H1 (cell line): ENCODE results near the gene LHPP. TPM values are rescaled to one million over a fixed set of nuclear protein-coding genes. Genes with fewer than 3 reads are reported as not detected.

Source experiments
- CTCF ChIA-PET: fragments of 300-600 bp; sonication (Branson Sonifier 250); formaldehyde crosslinking; loops from one replicate; lab custom pipeline; 2021; ENCODE audit not compliant: partially characterized antibody; lab: Charles Lee
- POLR2A ChIA-PET: fragments of 300-600 bp; sonication (Branson Sonifier 250); formaldehyde crosslinking; loops from one replicate; lab custom pipeline; 2021; ENCODE audit warnings: inconsistent platforms; ENCODE audit not compliant: partially characterized antibody; lab: Charles Lee
- DNase-seq, 2 experiments: peaks; one replicate each; pipeline versions ENCODE4 v3.0.0 to v3.0.0-alpha.2; 2010 to 2022; ENCODE audit warnings: low spot score in 2 of 2, low read depth in 1 of 2, mixed read lengths in 1 of 2
- FAIRE-seq: peaks from 2 replicates; lab custom pipeline; 2011; peaks lifted over from hg19 to GRCh38; lab: Jason Lieb, UNC
- H2AFZ ChIP-seq: 2 replicates; pipeline ENCODE4 v1.8.1; 2012; ENCODE audit warnings: low read length, inconsistent platforms
- H2AK5ac ChIP-seq: 2 replicates; pipeline ENCODE4 v1.6.1; 2013; ENCODE audit warnings: low read depth, low read length
- H2BK120ac ChIP-seq: replicated peaks from 2 replicates; pipeline ENCODE3; 2013; ENCODE audit warnings: low read depth, low read length, inconsistent platforms
- H2BK12ac ChIP-seq: 2 replicates; pipeline ENCODE4 v1.6.1; 2013; ENCODE audit warnings: low read depth, low read length
- H2BK15ac ChIP-seq: 2 replicates; pipeline ENCODE4 v1.6.1; 2013; ENCODE audit warnings: low read length
- H2BK20ac ChIP-seq: 2 replicates; pipeline ENCODE4 v1.6.1; 2013; ENCODE audit warnings: low read length
- H2BK5ac ChIP-seq: 2 replicates; pipeline ENCODE4 v1.6.1; 2013; ENCODE audit warnings: low read depth, low read length
- H3K14ac ChIP-seq: 2 replicates; pipeline ENCODE4 v1.6.1; 2013; ENCODE audit warnings: inconsistent platforms; ENCODE audit not compliant: insufficient read length
- H3K18ac ChIP-seq: 2 replicates; pipeline ENCODE4 v1.6.1; 2013; ENCODE audit warnings: low read length; ENCODE audit errors: extremely low read depth
- H3K23ac ChIP-seq: 2 replicates; pipeline ENCODE4 v1.6.1; 2013; ENCODE audit warnings: inconsistent platforms; ENCODE audit not compliant: insufficient read length
- H3K23me2 ChIP-seq: 2 replicates; pipeline ENCODE4 v1.6.1; 2013; ENCODE audit warnings: low read depth, low read length
- H3K27ac ChIP-seq: 2 replicates; pipeline ENCODE4 v1.6.1; 2011; ENCODE audit warnings: low read depth, low read length, inconsistent platforms
- H3K27me3 ChIP-seq, 4 experiments: replicated peaks in 1 of 4; 1 replicate in 1 of 4; 2 replicates in 3 of 4; pipeline versions ENCODE4 v1.6.1 to v1.8.1; 2011 to 2013; ENCODE audit warnings: low read length in 3 of 4, mild to moderate bottlenecking in 3 of 4, inconsistent platforms in 2 of 4, mixed read lengths in 2 of 4, moderate library complexity in 1 of 4; ENCODE audit not compliant: control insufficient read depth in 3 of 4, insufficient read depth in 3 of 4; ENCODE audit errors: extremely low read depth in 1 of 4
- H3K36me3 ChIP-seq, 4 experiments: 2 replicates each; pipeline versions ENCODE4 v1.6.1 to v1.8.1; 2011 to 2013; ENCODE audit warnings: mild to moderate bottlenecking in 4 of 4, low read length in 3 of 4, moderate library complexity in 2 of 4, control low read depth in 1 of 4, inconsistent platforms in 1 of 4; ENCODE audit not compliant: insufficient read depth in 4 of 4, control insufficient read depth in 2 of 4
- H3K4ac ChIP-seq: replicated peaks from 2 replicates; pipeline ENCODE3; 2013; ENCODE audit warnings: low read length, low read depth, mixed read lengths, inconsistent platforms; ENCODE audit not compliant: insufficient read length
- H3K4me1 ChIP-seq, 4 experiments: replicated peaks in 1 of 4; 1 replicate in 1 of 4; 2 replicates in 3 of 4; pipeline versions ENCODE4 v1.6.1 to v1.8.1; 2011 to 2013; ENCODE audit warnings: low read length in 3 of 4, inconsistent platforms in 2 of 4, mixed read lengths in 1 of 4; ENCODE audit not compliant: insufficient read depth in 4 of 4, control insufficient read depth in 3 of 4
- H3K4me2 ChIP-seq, 2 experiments: 2 replicates each; pipeline versions ENCODE4 v1.6.1 to v1.8.1; 2011 to 2013; ENCODE audit warnings: low read depth in 2 of 2, low read length in 2 of 2, control low read depth in 1 of 2, inconsistent platforms in 1 of 2, mild to moderate bottlenecking in 1 of 2; ENCODE audit not compliant: insufficient read depth in 1 of 2
- H3K4me3 ChIP-seq, 4 experiments: fragments of 200-600, 300-600 bp in 1 of 4; sonication (generic), shearing (Covaris generic), sonication (Bioruptor Twin) in 1 of 4; 2 replicates each; pipeline versions ENCODE4 v1.5.1 to v1.8.1; 2011 to 2016; ENCODE audit warnings: low read length in 4 of 4, low read depth in 3 of 4, control low read depth in 2 of 4, inconsistent platforms in 2 of 4, mild to moderate bottlenecking in 2 of 4, mixed read lengths in 1 of 4, moderate library complexity in 1 of 4; ENCODE audit not compliant: insufficient read depth in 2 of 4; ENCODE audit errors: extremely low read depth in 1 of 4
- H3K56ac ChIP-seq: replicated peaks from 2 replicates; pipeline ENCODE3; 2013; ENCODE audit warnings: low read depth, mild to moderate bottlenecking, mixed read lengths, low read length, inconsistent platforms; ENCODE audit not compliant: insufficient read length
- H3K79me1 ChIP-seq: 2 replicates; pipeline ENCODE4 v1.6.1; 2013; ENCODE audit warnings: low read depth, low read length, control low read depth
- H3K79me2 ChIP-seq, 2 experiments: 2 replicates each; pipeline versions ENCODE4 v1.6.1 to v1.8.1; 2012 to 2013; ENCODE audit warnings: low read length in 2 of 2, mild to moderate bottlenecking in 2 of 2, inconsistent platforms in 1 of 2; ENCODE audit not compliant: insufficient read depth in 2 of 2, control insufficient read depth in 1 of 2
- H3K9ac ChIP-seq, 4 experiments: replicated peaks in 1 of 4; 1 replicate in 1 of 4; 2 replicates in 3 of 4; pipeline versions ENCODE4 v1.6.1 to v1.8.1; 2011 to 2013; ENCODE audit warnings: low read depth in 3 of 4, low read length in 3 of 4, control low read depth in 2 of 4, mild to moderate bottlenecking in 2 of 4, moderate library complexity in 2 of 4, inconsistent platforms in 1 of 4; ENCODE audit errors: extremely low read depth in 1 of 4
- H3K9me3 ChIP-seq, 2 experiments: 2 replicates each; pipeline versions ENCODE4 v1.6.1 to v1.8.1; 2012 to 2013; ENCODE audit warnings: mild to moderate bottlenecking in 2 of 2, moderate library complexity in 2 of 2, control low read depth in 1 of 2, inconsistent platforms in 1 of 2, low read depth in 1 of 2, low read length in 1 of 2, mixed read lengths in 1 of 2; ENCODE audit not compliant: insufficient read depth in 2 of 2
- H4K20me1 ChIP-seq, 2 experiments: replicated peaks in 1 of 2; 2 replicates each; pipeline versions ENCODE3 to v1.8.1; 2011 to 2013; ENCODE audit warnings: inconsistent platforms in 2 of 2, low read length in 2 of 2, mild to moderate bottlenecking in 1 of 2; ENCODE audit not compliant: insufficient read depth in 2 of 2, control insufficient read depth in 1 of 2
- H4K5ac ChIP-seq: 2 replicates; pipeline ENCODE4 v1.6.1; 2013; ENCODE audit warnings: low read length, low read depth, mixed read lengths, inconsistent platforms; ENCODE audit not compliant: insufficient read length
- H4K8ac ChIP-seq: 2 replicates; pipeline ENCODE4 v1.8.0; 2013; ENCODE audit warnings: mild to moderate bottlenecking, moderate library complexity, low read length, inconsistent platforms; ENCODE audit not compliant: insufficient read depth; ENCODE audit errors: extremely low read depth
- H4K91ac ChIP-seq: replicated peaks from 2 replicates; pipeline ENCODE3; 2013; ENCODE audit warnings: low read length, mixed read lengths, inconsistent platforms; ENCODE audit not compliant: insufficient read length
- EZH2 ChIP-seq: fragments of 200-600 bp; sonication (generic); IDR thresholded peaks from 2 replicates; pipeline ENCODE4 v1.7.1; 2012; ENCODE audit warnings: low read depth, mild to moderate bottlenecking, moderate library complexity, low read length, inconsistent platforms; ENCODE audit not compliant: severe bottlenecking
- HDAC2 ChIP-seq, 2 experiments: fragments of 300-600 bp in 1 of 2; sonication (generic) in 1 of 2; IDR thresholded peaks; 2 replicates each; pipeline ENCODE4 v1.6.1; 2011 to 2012; ENCODE audit warnings: low read depth in 2 of 2, low read length in 2 of 2, mild to moderate bottlenecking in 2 of 2, moderate library complexity in 2 of 2, borderline replicate concordance in 1 of 2, inconsistent platforms in 1 of 2
- PHF8 ChIP-seq: fragments of 200-600 bp; sonication (generic); conservative IDR thresholded peaks from 2 replicates; pipeline ENCODE4 v1.7.1; 2012; ENCODE audit warnings: low read depth, mild to moderate bottlenecking, inconsistent platforms, low read length, moderate library complexity
- RFX5 ChIP-seq: IDR thresholded peaks from 2 replicates; pipeline ENCODE4 v1.6.1; 2011; ENCODE audit warnings: low read depth, low read length, improper control_type of control experiment, borderline replicate concordance
- RNF2 ChIP-seq: fragments of 200-900, 300-1000 bp; sonication (generic); IDR thresholded peaks from 2 replicates; pipeline ENCODE4 v1.7.1; 2016; ENCODE audit warnings: borderline replicate concordance, low read depth, mild to moderate bottlenecking, antibody characterized with exemption, low read length; ENCODE audit not compliant: poor library complexity, severe bottlenecking; ENCODE audit errors: missing control alignments
- SAP30 ChIP-seq: fragments of 300-600 bp; sonication (generic); IDR thresholded peaks from 2 replicates; pipeline ENCODE4 v1.7.1; 2012; ENCODE audit warnings: low read length, moderate library complexity, mild to moderate bottlenecking, inconsistent platforms; ENCODE audit not compliant: insufficient read depth, insufficient replicate concordance
- SIN3A ChIP-seq, 2 experiments: IDR thresholded peaks in 1 of 2; conservative IDR thresholded peaks in 1 of 2; 2 replicates each; pipeline ENCODE4 v1.6.1; 2011 to 2012; ENCODE audit warnings: low read length in 2 of 2, improper control_type of control experiment in 1 of 2, low read depth in 1 of 2, mild to moderate bottlenecking in 1 of 2
- SIRT6 ChIP-seq: IDR thresholded peaks from one replicate; pipeline ENCODE4 v1.7.1; 2012; ENCODE audit warnings: low read length, inconsistent platforms
- SP1 ChIP-seq: IDR thresholded peaks from 2 replicates; pipeline ENCODE4 v1.6.1; 2011; ENCODE audit warnings: low read depth, low read length
- SP4 ChIP-seq: IDR thresholded peaks from 2 replicates; pipeline ENCODE4 v1.6.1; 2012; ENCODE audit warnings: low read length, inconsistent platforms
- SRF ChIP-seq: IDR thresholded peaks from 2 replicates; pipeline ENCODE4 v1.6.1; 2011; ENCODE audit warnings: mild to moderate bottlenecking, low read depth, low read length, moderate library complexity
- WGBS, 2 experiments: shearing (Covaris generic) in 1 of 2; methylation state at CpG; one replicate each; pipeline versions ENCODE4 v1.1.6 to v1.1.7; 2013 to 2015; ENCODE audit warnings: low lambda C conversion rate in 2 of 2, mixed read lengths in 2 of 2, inconsistent platforms in 1 of 2, low coverage in 1 of 2, missing lambda C conversion rate in 1 of 2; ENCODE audit not compliant: insufficient replicate concordance in 2 of 2, insufficient coverage in 1 of 2, insufficient read length in 1 of 2; ENCODE audit errors: extremely low coverage in 1 of 2, missing lambda C conversion rate in 1 of 2; 5-methylcytosine and 5-hydroxymethylcytosine counted together
- polyA plus RNA-seq, 7 experiments: library from polyadenylated mRNA; depleted of rRNA in 3 of 7; stranded (reverse) in 5 of 7; unstranded in 2 of 7; fragments of >200 nt in 5 of 7; fragments of 200-250 nt in 2 of 7; gene quantifications; 1 replicate in 5 of 7; 2 replicates in 1 of 7; 4 replicates in 1 of 7; pipeline versions ENCODE4 v1.2.1 to v1.2.3, GENCODE V29; 2011 to 2013; ENCODE audit warnings: missing spikeins in 2 of 7, mixed read lengths in 2 of 7
- total RNA-seq: library from RNA; stranded (reverse); fragmentation: NEBNext Ultra II Directional; extraction: Animal tissue kit (Norgen Biotek cat#: 25700); gene quantifications from 2 replicates; pipeline ENCODE4 v1.2.1, GENCODE V29; 2021
- TF ChIP-seq, protein P1 (sequence below): IDR thresholded peaks from 2 replicates; pipeline ENCODE4 v1.6.1; 2011; ENCODE audit warnings: low read depth, mild to moderate bottlenecking, low read length; ENCODE audit not compliant: insufficient read depth

Gene LHPP
- total and polyA plus RNA-seq, 2 of the 8 experiments (the other 6 are each of a cell fraction or from before 2014, with no cell fraction given): 26.0 to 45.0 TPM

DNA sequence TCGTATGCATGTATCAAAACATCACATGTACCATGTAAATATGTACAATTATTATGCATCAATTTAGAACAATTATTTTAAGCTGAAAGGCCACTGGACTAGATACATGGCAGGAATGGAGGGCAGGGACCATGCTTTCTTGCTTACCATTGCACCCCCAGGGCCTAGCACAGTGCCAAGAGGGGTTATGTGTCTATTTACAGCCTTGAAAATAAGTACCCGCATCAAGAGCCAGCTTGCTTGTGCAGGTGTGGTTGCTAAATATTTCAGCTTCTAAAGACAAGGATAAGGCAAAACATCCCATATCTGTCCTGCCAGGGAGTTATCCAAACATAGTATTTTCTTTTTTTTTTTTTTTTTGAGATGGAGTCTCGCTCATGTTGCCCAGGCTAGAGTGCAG lies 28.2 kb upstream of the LHPP start:
- H3K9me3 ChIP-seq: no peaks in the 10 kb centered on the region
- no peak overlapping the region for H2BK12ac ChIP-seq
- no peak overlapping the region for H3K23ac ChIP-seq
- ChIA-PET CTCF (interaction anchor here (0.6 kb wide), 1 partner anchor 413 kb away, joined by 3 read pairs; no protein-coding TSS in a partner anchor), POLR2A (interaction anchor here (0.6 to 3.6 kb wide), 2 partner anchors 11 to 15 kb away, joined by 3 to 17 read pairs; partner anchors contain the start of gene OAT)
- H3K27me3 ChIP-seq: no peaks in the 10 kb centered on the region
- H3K27ac ChIP-seq: no peak overlapping the region
- H3K14ac ChIP-seq: no peak overlapping the region
- H3K56ac ChIP-seq: no peak overlapping the region
- no peak overlapping the region for H4K8ac ChIP-seq
- H3K18ac ChIP-seq: no peak overlapping the region
- H3K79me1 ChIP-seq: no peaks in the 10 kb centered on the region
- no peak overlapping the region for H3K9ac ChIP-seq
- no peak overlapping the region for H2BK5ac ChIP-seq
- no peak overlapping the region for H4K5ac ChIP-seq
- H2BK120ac ChIP-seq: no peak overlapping the region
- no peak overlapping the region for H2AK5ac ChIP-seq
- H2BK15ac ChIP-seq: no peak overlapping the region
- no peak overlapping the region for H2BK20ac ChIP-seq
- DNase-seq (no peak), FAIRE-seq (no peak)
- no peaks in the 10 kb centered on the region for H3K36me3 ChIP-seq
- H3K4me3 ChIP-seq: no peak overlapping the region
- 92% methylated on average over 2 of the region's 3 CpGs; no CpG with 5 or more reads in 1 of the 2 experiments for WGBS, 2 experiments
- no peak overlapping the region for H3K4ac ChIP-seq
- no peaks in the 10 kb centered on the region; a peak in 1 of 7 replicates for H3K4me1 ChIP-seq
- no peaks in the 10 kb centered on the region for H4K20me1 ChIP-seq
- H3K23me2 ChIP-seq: no peaks in the 10 kb centered on the region
- H4K91ac ChIP-seq: no peak overlapping the region
- H3K4me2 ChIP-seq: no peak overlapping the region
- no peak overlapping the region for H2AFZ ChIP-seq
- H3K79me2 ChIP-seq: no peaks in the 10 kb centered on the region
- TF ChIP-seq SIN3A (conservative IDR thresholded peaks at IDR 0.05 in 1 of 2, IDR thresholded peaks at IDR 0.05 in 1 of 2; ENCODE audit: low read depth in 1 of 2, low read length in 2 of 2) (no peak), RNF2 (no peak), SAP30 (no peak), SP1 (no peak), HDAC2 (IDR thresholded peaks at IDR 0.05; ENCODE audit: borderline replicate concordance in 1 of 2, low read depth in 2 of 2, low read length in 2 of 2) (no peak), EZH2 (no peak), SRF (no peak), PHF8 (no peak), RFX5 (no peak), SIRT6 (no peak), SP4 (no peak)
- TF ChIP-seq, protein P1, sequence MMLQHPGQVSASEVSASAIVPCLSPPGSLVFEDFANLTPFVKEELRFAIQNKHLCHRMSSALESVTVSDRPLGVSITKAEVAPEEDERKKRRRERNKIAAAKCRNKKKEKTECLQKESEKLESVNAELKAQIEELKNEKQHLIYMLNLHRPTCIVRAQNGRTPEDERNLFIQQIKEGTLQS: no peak
